ENCODE results near the gene VPS13D. TPM values are rescaled to one million over a fixed set of nuclear protein-coding genes. Genes with fewer than 3 reads are reported as not detected.

The VPS13D gene
- total and polyA plus RNA-seq, 10 of the 15 experiments (the other 5 are each of a cell fraction or from before 2014, with no cell fraction given), result 1.4 to 16.9 (median 8.5) TPM

DNA sequence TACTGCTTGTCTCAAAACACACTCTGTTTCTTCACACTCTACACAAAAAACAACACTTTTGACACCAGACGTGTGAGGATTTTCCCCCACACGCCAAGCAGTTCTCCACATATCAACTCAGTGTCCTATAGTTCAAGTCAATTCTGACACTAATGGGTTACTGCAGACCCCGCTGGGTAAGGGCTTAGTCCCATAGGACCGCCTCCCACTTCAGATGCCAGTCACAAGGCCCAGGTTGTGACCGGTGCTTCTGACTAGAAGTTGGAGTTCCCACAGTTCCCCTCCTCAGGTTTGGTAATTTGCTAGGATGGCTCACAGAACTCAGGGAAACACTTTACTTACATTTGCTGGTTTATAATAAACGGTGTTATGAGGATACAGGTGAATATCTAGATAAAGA lies 19.9 kb downstream of the VPS13D start:
- no peaks in the 10 kb centered on the region for H3K9me3 ChIP-seq (replicated peaks; ENCODE audit: control insufficient read depth, insufficient read depth, low read length)
- H3K4me1 ChIP-seq (ENCODE audit: control insufficient read depth, insufficient read depth, low read length), result no peaks in the 10 kb centered on the region
- POLR2A ChIA-PET, result no interaction called here
- peaks cover 3 to 18% of the 10 kb centered on the region in 2 experiments for H3K36me3 ChIP-seq (ENCODE audit: control insufficient read depth in 2 of 2, insufficient read depth in 2 of 2, low read length in 1 of 2)
- CTCF ChIA-PET, result interaction anchor here (1.1 kb wide), 1 partner anchor 28 kb away, joined by 4 read pairs; no protein-coding TSS in a partner anchor
- no TSS peak for BruUV-seq (replicated peaks)
- SMC1A ChIA-PET (ENCODE audit: uncharacterized antibody, unreplicated experiment), result interaction anchor here (0.8 kb wide), 1 partner anchor 100 kb away, joined by 3 read pairs; no protein-coding TSS in a partner anchor
- ATAC-seq, result no peak
- no peak overlapping the region for H3K4me3 ChIP-seq
- no peaks in the 10 kb centered on the region for H3K27me3 ChIP-seq (replicated peaks in 1 of 2; ENCODE audit: control insufficient read depth in 2 of 2, insufficient read depth in 2 of 2, low read length in 1 of 2)
- H4K20me1 ChIP-seq (ENCODE audit: control insufficient read depth, insufficient read depth), result no peaks in the 10 kb centered on the region
- H3K9ac ChIP-seq (ENCODE audit: control insufficient read depth, insufficient read depth, low read length), result no peak overlapping the region
- H3K79me2 ChIP-seq (ENCODE audit: control insufficient read depth, insufficient read depth, low read length), result no peaks in the 10 kb centered on the region
- RAD21 ChIA-PET (ENCODE audit: unreplicated experiment), result interaction anchor here (1.1 kb wide), 1 partner anchor 125 kb away, joined by 4 read pairs; no protein-coding TSS in a partner anchor
- no peak overlapping the region for H3K27ac ChIP-seq (ENCODE audit: control insufficient read depth, insufficient read depth)
- in situ Hi-C loops (cut with MboI), result no loop called here
- H2AFZ ChIP-seq (ENCODE audit: control insufficient read depth, low read depth, low read length), result no peak overlapping the region
- no peak overlapping the region for H3K4me2 ChIP-seq (ENCODE audit: control insufficient read depth, insufficient read depth)
- no peak for DNase-seq (ENCODE audit: low read depth, low spot score)
- intact Hi-C loops (cut with micrococcal nuclease; ENCODE audit: unreplicated experiment), result no loop called here
- 93% methylated on average over 6 of the region's 6 CpGs for WGBS (ENCODE audit: insufficient coverage, insufficient replicate concordance, low lambda C conversion rate, missing lambda C conversion rate)
- no peak for FAIRE-seq
- TF ChIP-seq MEF2A (IDR thresholded peaks at IDR 0.05; ENCODE audit: insufficient read depth, low read depth, low read length), result no peak
- TF ChIP-seq YBX1 (IDR thresholded peaks at IDR 0.05), result no peak
- TF ChIP-seq ZNF274 (IDR thresholded peaks at IDR 0.05; ENCODE audit: insufficient read depth, insufficient read length), result no peak
- TF ChIP-seq RELA (IDR thresholded peaks at IDR 0.05; ENCODE audit: borderline replicate concordance, partially characterized antibody), result no peak
- no peak for TF ChIP-seq ATF2 (IDR thresholded peaks at IDR 0.05; ENCODE audit: low read length)
- TF ChIP-seq, protein P1, sequence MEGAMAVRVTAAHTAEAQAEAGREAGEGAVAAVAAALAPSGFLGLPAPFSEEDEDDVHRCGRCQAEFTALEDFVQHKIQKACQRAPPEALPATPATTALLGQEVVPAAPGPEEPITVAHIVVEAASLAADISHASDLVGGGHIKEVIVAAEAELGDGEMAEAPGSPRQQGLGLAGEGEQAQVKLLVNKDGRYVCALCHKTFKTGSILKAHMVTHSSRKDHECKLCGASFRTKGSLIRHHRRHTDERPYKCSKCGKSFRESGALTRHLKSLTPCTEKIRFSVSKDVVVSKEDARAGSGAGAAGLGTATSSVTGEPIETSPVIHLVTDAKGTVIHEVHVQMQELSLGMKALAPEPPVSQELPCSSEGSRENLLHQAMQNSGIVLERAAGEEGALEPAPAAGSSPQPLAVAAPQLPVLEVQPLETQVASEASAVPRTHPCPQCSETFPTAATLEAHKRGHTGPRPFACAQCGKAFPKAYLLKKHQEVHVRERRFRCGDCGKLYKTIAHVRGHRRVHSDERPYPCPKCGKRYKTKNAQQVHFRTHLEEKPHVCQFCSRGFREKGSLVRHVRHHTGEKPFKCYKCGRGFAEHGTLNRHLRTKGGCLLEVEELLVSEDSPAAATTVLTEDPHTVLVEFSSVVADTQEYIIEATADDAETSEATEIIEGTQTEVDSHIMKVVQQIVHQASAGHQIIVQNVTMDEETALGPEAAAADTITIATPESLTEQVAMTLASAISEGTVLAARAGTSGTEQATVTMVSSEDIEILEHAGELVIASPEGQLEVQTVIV (IDR thresholded peaks at IDR 0.05; ENCODE audit: borderline replicate concordance, partially characterized antibody), result no peak
- no peak for TF ChIP-seq SP1 (IDR thresholded peaks at IDR 0.05; ENCODE audit: low read depth, low read length)
- no peak for TF ChIP-seq ZBTB40 (IDR thresholded peaks at IDR 0.05; ENCODE audit: borderline replicate concordance)
- TF ChIP-seq EP300 (IDR thresholded peaks at IDR 0.05; ENCODE audit: borderline replicate concordance in 1 of 2, control insufficient read depth in 1 of 2, low read depth in 2 of 2, low read length in 2 of 2), result no peak
- no peak for TF ChIP-seq RBBP5 (conservative IDR thresholded peaks at IDR 0.05)
- no peak for TF ChIP-seq CREM (IDR thresholded peaks at IDR 0.05; ENCODE audit: low read depth)
